HepG2 (cell line): Measurements from ENCODE around the gene PCYOX1L. TPM values are rescaled to one million over a fixed set of nuclear protein-coding genes. Genes with fewer than 3 reads are reported as not detected.

ENCODE experiments used
- ARID5B ChIP-seq: IDR thresholded peaks from 2 replicates; pipeline ENCODE4 v1.4.0; 2020; ENCODE audit warnings: mild to moderate bottlenecking, missing genetic modification reagents
- CHCHD3 ChIP-seq: sonication (generic); formaldehyde crosslinking; IDR thresholded peaks from 2 replicates; pipeline ENCODE4 v1.8.0; 2022; ENCODE audit warnings: mild to moderate bottlenecking, missing genetic modification reagents, moderate library complexity
- DDIT3 ChIP-seq: sonication (generic); formaldehyde crosslinking; IDR thresholded peaks from 2 replicates; pipeline ENCODE4 v1.4.0; 2020; ENCODE audit warnings: mild to moderate bottlenecking, missing genetic modification reagents
- EP300 ChIP-seq, 3 experiments: sonication (generic) in 1 of 3; formaldehyde crosslinking in 1 of 3; IDR thresholded peaks; 2 replicates each; pipeline versions ENCODE4 v1.5.1 to v1.6.1; 2011 to 2020; ENCODE audit warnings: low read depth in 2 of 3, low read length in 2 of 3, borderline replicate concordance in 1 of 3, improper control_type of control experiment in 1 of 3, mild to moderate bottlenecking in 1 of 3, missing genetic modification reagents in 1 of 3, moderate library complexity in 1 of 3
- GPN1 ChIP-seq: sonication (generic); formaldehyde crosslinking; IDR thresholded peaks from 2 replicates; pipeline ENCODE4 v1.5.1; 2020; ENCODE audit warnings: missing genetic modification reagents, borderline replicate concordance
- KLF6 ChIP-seq: IDR thresholded peaks from 2 replicates; pipeline ENCODE4 v1.8.0; 2016; ENCODE audit warnings: missing biosample characterization, missing genetic modification reagents
- NPAS2 ChIP-seq: sonication (generic); formaldehyde crosslinking; IDR thresholded peaks from 2 replicates; pipeline ENCODE4 v1.8.0; 2022; ENCODE audit warnings: mild to moderate bottlenecking, missing genetic modification reagents, borderline replicate concordance
- PATZ1 ChIP-seq: sonication (generic); formaldehyde crosslinking; IDR thresholded peaks from 2 replicates; pipeline ENCODE4 v1.4.0; 2020; ENCODE audit warnings: missing genetic modification reagents
- TGIF2 ChIP-seq: IDR thresholded peaks from 2 replicates; pipeline ENCODE4 v1.6.1; 2016; ENCODE audit warnings: control low read depth, missing compliant biosample characterization
- ZNF124 ChIP-seq: sonication (generic); formaldehyde crosslinking; IDR thresholded peaks from 2 replicates; pipeline ENCODE4 v1.4.0; 2020; ENCODE audit warnings: missing genetic modification reagents
- ZNF296 ChIP-seq: sonication (generic); formaldehyde crosslinking; conservative IDR thresholded peaks from 2 replicates; pipeline ENCODE4 v1.5.0; 2020; ENCODE audit warnings: mild to moderate bottlenecking, missing genetic modification reagents
- ZNF513 ChIP-seq: sonication (generic); formaldehyde crosslinking; conservative IDR thresholded peaks from 2 replicates; pipeline ENCODE4 v1.5.0; 2020; ENCODE audit warnings: missing genetic modification reagents
- ZNF564 ChIP-seq: sonication (generic); formaldehyde crosslinking; IDR thresholded peaks from 2 replicates; pipeline ENCODE4 v1.8.1; 2023; ENCODE audit warnings: mild to moderate bottlenecking, missing genetic modification reagents
- ZNF614 ChIP-seq: IDR thresholded peaks from 2 replicates; pipeline ENCODE4 v1.6.1; 2018; ENCODE audit warnings: missing biosample characterization, missing genetic modification reagents, inconsistent platforms, borderline replicate concordance
- ZNF644 ChIP-seq: IDR thresholded peaks from 2 replicates; pipeline ENCODE4 v1.6.1; 2016; ENCODE audit warnings: low read depth
- ZNF747 ChIP-seq: sonication (generic); formaldehyde crosslinking; IDR thresholded peaks from 2 replicates; pipeline ENCODE4 v1.8.1; 2023; ENCODE audit warnings: missing genetic modification reagents, mild to moderate bottlenecking, borderline replicate concordance
- ZNF761 ChIP-seq: sonication (generic); formaldehyde crosslinking; conservative IDR thresholded peaks from 2 replicates; pipeline ENCODE4 v1.4.0; 2020; ENCODE audit warnings: mild to moderate bottlenecking, missing genetic modification reagents
- ZNF768 ChIP-seq: sonication (generic); formaldehyde crosslinking; IDR thresholded peaks from 2 replicates; pipeline ENCODE4 v1.4.0; 2020; ENCODE audit warnings: missing genetic modification reagents
- ZSCAN22 ChIP-seq: sonication (generic); formaldehyde crosslinking; IDR thresholded peaks from 2 replicates; pipeline ENCODE4 v1.4.0; 2020; ENCODE audit warnings: mild to moderate bottlenecking, missing genetic modification reagents
- polyA plus RNA-seq, 8 experiments: library from polyadenylated mRNA; depleted of rRNA in 3 of 8; stranded (reverse) in 7 of 8; unstranded in 1 of 8; fragments of >200 nt; fragmentation: Illumina TruSeq in 4 of 8; extraction: Trizol in 4 of 8; gene quantifications; 2 replicates each; pipeline versions ENCODE4 v1.2.1 to v1.2.3, GENCODE V29; 2011 to 2016; ENCODE audit warnings: low read depth in 4 of 8, missing spikeins in 1 of 8, mixed read lengths in 1 of 8; ENCODE audit not compliant: insufficient read depth in 1 of 8
- total RNA-seq, 5 experiments: library from RNA; depleted of rRNA; stranded (reverse); fragments of >200 nt; fragmentation: Illumina TruSeq; extraction: Trizol; gene quantifications; 2 replicates each; pipeline ENCODE4 v1.2.3, GENCODE V29; 2016; ENCODE audit warnings: low read depth in 1 of 5

The PCYOX1L gene
- total and polyA plus RNA-seq, 2 of the 13 experiments (the other 11 are each of a cell fraction or from before 2014, with no cell fraction given) = 1.00 to 3.7 TPM

- TF ChIP-seq ARID5B (CRISPR knock-in tag) = 0 out of 2 replicates have a peak, but pooled peaks have one; percentile 25
- no peak for TF ChIP-seq GPN1 (CRISPR knock-in tag)
- no peak for TF ChIP-seq ZNF513
- TF ChIP-seq ZNF614 (CRISPR knock-in tag) = no peak
- TF ChIP-seq TGIF2 = no peak
- TF ChIP-seq ZNF296 (CRISPR knock-in tag) = no peak
- TF ChIP-seq CHCHD3 = no peak
- no peak for TF ChIP-seq DDIT3
- TF ChIP-seq KLF6 (CRISPR knock-in tag) = no peak
- no peak for TF ChIP-seq PATZ1 (CRISPR knock-in tag)
- TF ChIP-seq ZNF644 (CRISPR knock-in tag) = 0 out of 2 replicates have a peak, but pooled peaks have one; percentile 14
- no peak for TF ChIP-seq NPAS2 (CRISPR knock-in tag)
- TF ChIP-seq ZNF768 (CRISPR knock-in tag) = peak; percentile 39; the same call in 1 of the 2 replicates
- no peak for TF ChIP-seq ZNF761 (CRISPR knock-in tag)
- TF ChIP-seq ZNF747 (CRISPR knock-in tag) = no peak
- TF ChIP-seq ZSCAN22 (CRISPR knock-in tag) = no peak
- TF ChIP-seq EP300 (IDR thresholded peaks at IDR 0.05; ENCODE audit: low read depth in 2 of 2, low read length in 2 of 2) = 0 out of 4 replicates have a peak, but pooled peaks of 1 of the 2 experiments have one; percentile 21
- TF ChIP-seq EP300 (CRISPR knock-in tag; IDR thresholded peaks at IDR 0.05; ENCODE audit: borderline replicate concordance) = no peak
- no peak for TF ChIP-seq ZNF564 (CRISPR knock-in tag)
- 0 out of 2 replicates have a peak, but pooled peaks have one; percentile 51 for TF ChIP-seq ZNF124 (CRISPR knock-in tag)
These were observed 34.1 kb upstream of the PCYOX1L start (continued) for GRCh38 chr5:149323621-149324205.
